HUDEP-2 (cell line): ENCODE measurements around the gene CTAGE4.
"Not testable (repeated sequence)": the region's sequence is repeated elsewhere in the genome, so short reads cannot be mapped to it uniquely, and the experiment has no call there.

ENCODE experiments used
- DNase-seq, 76 experiments: peaks; one replicate each; lab custom pipeline; 2025; ENCODE audit not compliant: unreplicated experiment in 76 of 76; lab: John Stamatoyannopoulos, UW

The CTAGE4 gene

GRCh38 chr7:144183166-144183565 is at the start of gene CTAGE4:
TSS of gene CTAGE4 (plus strand) at chr7:144183466. CDS start at chr7:144183504, 38 bp downstream.
- DNase-seq: not testable (repeated sequence)

GRCh38 chr7:144134116-144134515 is 49.1 kb upstream of the CTAGE4 start:
- no peak for DNase-seq

- no peak for DNase-seq
Observed at GRCh38 chr7:144137501-144137900, 45.8 kb upstream of the CTAGE4 start.

- DNase-seq: no peak
Observed at GRCh38 chr7:144142187-144142586, 41.1 kb upstream of the CTAGE4 start.

- no peak for DNase-seq
Observed at GRCh38 chr7:144144426-144144825, 38.8 kb upstream of the CTAGE4 start.

GRCh38 chr7:144148224-144148827 is 34.9 kb upstream of the CTAGE4 start:
- DNase-seq: no peak

- no peak for DNase-seq
Observed at GRCh38 chr7:144158861-144159260, 24.4 kb upstream of the CTAGE4 start.

GRCh38 chr7:144164784-144165183 is 18.5 kb upstream of the CTAGE4 start:
- no peak for DNase-seq

GRCh38 chr7:144171594-144172350 is 11.5 kb upstream of the CTAGE4 start:
- not testable (repeated sequence) for DNase-seq

- DNase-seq: no peak
Observed at GRCh38 chr7:144174613-144175012, 8.7 kb upstream of the CTAGE4 start.

- DNase-seq: peak in 5 of 76 experiments; percentile 0 to 12 (median 3)
Observed at GRCh38 chr7:144178380-144179164, 4.7 kb upstream of the CTAGE4 start.

GRCh38 chr7:144179165-144179479 is 4.1 kb upstream of the CTAGE4 start:
- not testable (repeated sequence) for DNase-seq

GRCh38 chr7:144187848-144188247 is 4.6 kb downstream of the CTAGE4 start:
- DNase-seq: not testable (repeated sequence)

GRCh38 chr7:144188578-144189171 is 5.4 kb downstream of the CTAGE4 start:
- not testable (repeated sequence) for DNase-seq

- not testable (repeated sequence) for DNase-seq
Observed at GRCh38 chr7:144193782-144194181, 10.5 kb downstream of the CTAGE4 start.

GRCh38 chr7:144194453-144194852 is 11.2 kb downstream of the CTAGE4 start:
- DNase-seq: not testable (repeated sequence)

GRCh38 chr7:144195212-144195872 is 12.1 kb downstream of the CTAGE4 start, which contains the start of gene ARHGEF35:
TSS of gene ARHGEF35 (minus strand) at chr7:144195833. CDS start at chr7:144188383, 7,450 bp downstream.
- not testable (repeated sequence) for DNase-seq

- DNase-seq: not testable (repeated sequence)
Observed at GRCh38 chr7:144198934-144199333, 15.7 kb downstream of the CTAGE4 start.

GRCh38 chr7:144201978-144202377 is 18.7 kb downstream of the CTAGE4 start:
- DNase-seq: not testable (repeated sequence)

GRCh38 chr7:144203086-144203485 is 19.8 kb downstream of the CTAGE4 start:
- not testable (repeated sequence) for DNase-seq
